HG03439 (cell line): ENCODE measurements around the gene SH3BGRL.

ENCODE experiments used
- ATAC-seq: cut with Tn5 transposase; IDR thresholded peaks from one replicate; pipeline ENCODE4 v1.9.1; 2021; ENCODE audit warnings: mild to moderate bottlenecking, moderate library complexity; ENCODE audit not compliant: unreplicated experiment

The SH3BGRL gene

GRCh38 chrX:81201671-81202455 is at the start of gene SH3BGRL, which contains the start of gene HMGN5:
Gene SH3BGRL, plus strand, starts transcription at chrX:81202102. Its CDS starts 99 bp downstream, at chrX:81202201.
Gene HMGN5, minus strand, starts transcription at chrX:81201913. Its CDS starts 80,364 bp downstream, at chrX:81121549.
- ATAC-seq = peak; percentile 97

- ATAC-seq = no peak
Measured at GRCh38 chrX:81168391-81168790, 33.5 kb upstream of the SH3BGRL start.

DNA sequence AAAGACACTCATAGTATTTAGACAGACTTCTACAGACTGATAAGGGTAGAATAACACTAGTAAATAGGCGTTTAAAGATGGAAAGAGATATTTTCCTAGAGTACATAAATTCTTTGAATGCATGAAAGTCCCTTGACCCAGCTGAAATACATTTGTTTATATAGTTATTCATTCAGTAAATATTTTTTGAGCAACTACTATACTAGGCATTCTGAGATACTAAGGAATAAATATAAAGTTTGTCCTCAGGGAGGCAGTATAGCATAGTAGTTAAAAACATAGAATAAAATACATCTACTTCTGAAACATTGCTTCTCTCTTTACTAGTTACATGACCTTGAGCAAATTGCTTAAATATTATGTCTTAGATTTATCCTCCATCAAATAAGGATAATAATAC is 27.6 kb upstream of the SH3BGRL start:
- ATAC-seq = no peak

GRCh38 chrX:81195259-81195658 is 6.6 kb upstream of the SH3BGRL start:
- no peak for ATAC-seq

DNA sequence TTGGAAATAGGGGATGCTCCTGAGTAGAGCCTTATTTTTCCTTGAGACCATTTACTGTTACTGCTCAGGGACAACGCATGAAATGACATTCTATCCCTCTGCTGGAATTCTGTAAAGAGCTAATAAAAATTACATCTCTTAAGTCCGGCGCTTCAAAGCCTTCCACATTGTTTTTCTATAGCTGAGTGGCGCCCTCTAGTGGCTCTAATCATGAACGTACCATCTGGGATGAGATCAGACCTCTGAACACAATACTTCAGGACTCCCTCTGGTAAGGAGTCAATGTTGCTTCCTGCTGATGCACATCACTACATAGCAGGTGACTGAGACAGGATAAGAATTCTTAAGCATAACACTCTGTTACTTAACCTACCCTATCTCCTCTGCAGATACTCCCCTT is 6.2 kb upstream of the SH3BGRL start:
- no peak for ATAC-seq

- ATAC-seq = no peak
Measured at GRCh38 chrX:81201071-81201470, 831 bp upstream of the SH3BGRL start.

GRCh38 chrX:81202456-81202819 is 536 bp downstream of the SH3BGRL start:
- no peak for ATAC-seq

GRCh38 chrX:81202943-81203342 is 1.0 kb downstream of the SH3BGRL start:
- ATAC-seq = no peak

DNA sequence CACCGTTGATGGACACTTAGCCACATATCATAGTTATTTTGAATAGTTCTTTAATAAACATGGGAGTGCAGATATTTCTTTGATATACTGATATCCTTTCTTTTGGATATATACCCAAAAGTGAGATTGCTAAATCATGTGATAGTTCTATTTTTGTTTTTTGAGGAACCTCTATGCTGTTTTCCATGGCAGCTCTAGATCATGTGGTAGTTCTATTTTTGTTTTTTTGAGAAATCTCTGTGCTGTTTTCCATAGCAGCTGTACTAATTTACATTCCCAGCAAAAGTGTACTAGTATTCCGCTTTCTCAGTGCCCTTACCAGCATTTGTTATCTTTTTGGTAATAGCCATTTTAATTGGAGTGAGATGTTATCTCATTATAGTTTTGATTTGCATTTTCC is 3.6 kb downstream of the SH3BGRL start:
- no peak for ATAC-seq

GRCh38 chrX:81206476-81206875 is 4.6 kb downstream of the SH3BGRL start:
- no peak for ATAC-seq

GRCh38 chrX:81208916-81209315 is 7.0 kb downstream of the SH3BGRL start:
- ATAC-seq = no peak

GRCh38 chrX:81215685-81216084 is 13.8 kb downstream of the SH3BGRL start:
- ATAC-seq = no peak

GRCh38 chrX:81229229-81229628 is 27.3 kb downstream of the SH3BGRL start:
- ATAC-seq = no peak

- ATAC-seq = no peak
Measured at GRCh38 chrX:81229901-81230300, 28.0 kb downstream of the SH3BGRL start.

DNA sequence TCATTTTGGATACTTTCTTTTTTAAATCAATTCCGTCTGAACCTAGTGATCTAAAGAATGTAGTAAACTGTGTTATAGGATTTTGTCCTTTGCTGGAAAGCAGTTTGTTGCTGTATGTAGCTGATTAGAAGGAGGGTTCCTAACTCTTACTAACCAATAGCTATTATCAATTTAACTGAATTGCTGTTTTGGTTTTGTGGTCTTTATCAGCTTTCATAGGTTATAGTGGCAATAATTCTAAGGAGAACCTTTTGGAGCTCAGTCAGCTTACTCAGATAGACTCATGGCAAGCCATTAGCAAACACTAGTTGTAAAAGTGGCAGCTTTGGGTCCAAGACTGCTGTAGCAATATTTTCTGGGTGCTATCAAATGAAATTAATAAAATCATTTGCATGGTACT is 29.6 kb downstream of the SH3BGRL start:
- ATAC-seq = no peak

DNA sequence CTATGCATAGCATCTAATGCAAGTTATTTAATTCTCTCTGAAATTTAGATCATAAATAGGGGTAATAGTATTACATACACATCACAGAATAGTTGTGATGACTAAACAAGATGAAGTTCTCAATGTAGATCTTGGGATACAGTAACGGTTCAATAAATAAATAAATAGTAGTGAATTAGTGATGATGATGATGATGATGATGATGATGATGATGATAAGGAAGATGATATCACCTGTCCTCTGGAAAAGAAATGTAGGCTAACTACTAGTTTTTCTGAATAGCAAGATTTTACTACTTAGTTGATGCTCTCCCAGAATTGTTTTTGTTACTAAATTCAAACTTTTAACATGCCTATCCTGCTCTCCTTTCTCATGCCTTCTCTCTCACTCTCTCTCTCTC is 30.3 kb downstream of the SH3BGRL start:
- no peak for ATAC-seq

DNA sequence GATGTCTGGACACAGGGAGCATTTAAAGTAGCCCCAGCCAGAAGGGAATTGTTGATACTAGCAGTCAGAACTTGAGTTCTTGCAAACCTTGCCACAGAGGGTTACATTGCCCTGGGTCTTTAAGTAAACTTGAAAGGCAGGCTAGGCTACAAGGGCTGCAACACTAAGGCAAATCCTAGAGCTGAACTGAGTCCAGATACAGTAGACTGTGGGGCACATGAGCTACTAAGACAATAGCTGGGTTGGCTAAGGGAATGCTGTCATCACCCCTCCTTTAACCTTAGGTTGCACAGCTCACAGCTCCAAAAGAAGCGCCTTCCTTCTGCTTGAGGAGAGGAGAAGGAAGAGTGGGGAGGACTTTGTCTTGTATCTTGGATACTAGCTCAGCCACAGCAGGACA is 35.6 kb downstream of the SH3BGRL start:
- no peak for ATAC-seq

- no peak for ATAC-seq
Measured at GRCh38 chrX:81238166-81238565, 36.3 kb downstream of the SH3BGRL start.

DNA sequence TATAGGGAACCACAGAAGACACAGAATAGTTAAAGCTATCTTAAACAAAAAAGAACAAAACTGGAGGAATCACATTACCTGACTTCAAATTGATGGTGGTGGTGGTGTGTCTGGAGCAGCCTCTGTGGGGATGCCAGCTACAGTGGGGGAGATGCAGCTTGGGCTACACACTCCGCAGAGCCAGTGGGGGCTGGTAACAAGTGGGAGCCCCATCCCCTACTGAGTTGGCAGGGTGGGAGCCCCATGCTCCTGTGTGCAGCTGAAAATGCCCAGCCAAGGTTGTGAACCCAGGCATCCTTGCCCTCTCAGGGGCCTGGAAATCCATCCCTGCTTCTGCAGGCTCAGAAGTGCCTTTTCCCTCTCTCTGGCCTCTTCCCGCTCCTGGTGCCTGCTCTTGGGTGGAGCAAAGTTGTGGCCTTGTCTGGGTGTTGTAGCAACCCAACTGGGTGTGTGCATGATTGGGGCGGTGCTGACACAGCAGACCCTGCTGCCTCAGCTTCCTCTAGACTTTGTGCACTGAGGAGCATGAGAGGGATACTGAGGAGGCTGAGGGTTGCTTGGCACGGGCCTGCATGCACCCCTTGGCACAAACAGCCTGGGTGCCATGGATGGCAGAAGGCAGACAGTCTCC is 38.9 kb downstream of the SH3BGRL start:
- no peak for ATAC-seq

GRCh38 chrX:81241753-81242152 is 39.9 kb downstream of the SH3BGRL start:
- no peak for ATAC-seq

- ATAC-seq = no peak
Measured at GRCh38 chrX:81255876-81256275, 54.0 kb downstream of the SH3BGRL start.

GRCh38 chrX:81257817-81258216 is 55.9 kb downstream of the SH3BGRL start:
- ATAC-seq = no peak
